B cell (primary cell): ENCODE measurements around the gene PARD3.

ENCODE experiments used
- EZH2 ChIP-seq: IDR thresholded peaks from 2 replicates; pipeline ENCODE4 v1.6.1; 2012; ENCODE audit warnings: borderline replicate concordance, low read depth, mild to moderate bottlenecking, moderate library complexity, low read length; ENCODE audit not compliant: insufficient read depth, poor library complexity, severe bottlenecking
- TF ChIP-seq, protein P1 (sequence below): fragments of 200-600 bp; IDR thresholded peaks from one replicate; pipeline ENCODE4 v1.8.0; 2022; ENCODE audit warnings: antibody characterized with exemption, mild to moderate bottlenecking

DNA sequence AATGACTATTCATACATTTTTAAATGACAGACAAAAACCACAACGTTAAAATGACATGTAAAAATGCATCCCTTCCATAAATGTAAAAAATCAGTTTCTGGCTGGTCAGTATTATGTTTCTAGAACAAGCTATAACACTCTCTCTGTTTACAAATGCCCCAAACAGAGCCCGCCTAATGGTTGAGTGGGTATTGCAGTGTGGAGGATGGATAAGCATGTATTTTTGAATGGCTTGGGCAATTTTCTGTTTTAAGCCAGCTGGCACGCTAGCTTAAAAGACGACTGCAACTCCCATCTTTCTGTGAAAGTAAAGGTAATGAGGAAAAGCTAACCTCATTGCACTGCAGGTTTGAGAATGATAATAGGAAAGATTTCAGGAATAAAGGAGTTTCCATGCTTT, 430.7 kb downstream of the PARD3 start:
- TF ChIP-seq EZH2, result no peak
- TF ChIP-seq, protein P1, sequence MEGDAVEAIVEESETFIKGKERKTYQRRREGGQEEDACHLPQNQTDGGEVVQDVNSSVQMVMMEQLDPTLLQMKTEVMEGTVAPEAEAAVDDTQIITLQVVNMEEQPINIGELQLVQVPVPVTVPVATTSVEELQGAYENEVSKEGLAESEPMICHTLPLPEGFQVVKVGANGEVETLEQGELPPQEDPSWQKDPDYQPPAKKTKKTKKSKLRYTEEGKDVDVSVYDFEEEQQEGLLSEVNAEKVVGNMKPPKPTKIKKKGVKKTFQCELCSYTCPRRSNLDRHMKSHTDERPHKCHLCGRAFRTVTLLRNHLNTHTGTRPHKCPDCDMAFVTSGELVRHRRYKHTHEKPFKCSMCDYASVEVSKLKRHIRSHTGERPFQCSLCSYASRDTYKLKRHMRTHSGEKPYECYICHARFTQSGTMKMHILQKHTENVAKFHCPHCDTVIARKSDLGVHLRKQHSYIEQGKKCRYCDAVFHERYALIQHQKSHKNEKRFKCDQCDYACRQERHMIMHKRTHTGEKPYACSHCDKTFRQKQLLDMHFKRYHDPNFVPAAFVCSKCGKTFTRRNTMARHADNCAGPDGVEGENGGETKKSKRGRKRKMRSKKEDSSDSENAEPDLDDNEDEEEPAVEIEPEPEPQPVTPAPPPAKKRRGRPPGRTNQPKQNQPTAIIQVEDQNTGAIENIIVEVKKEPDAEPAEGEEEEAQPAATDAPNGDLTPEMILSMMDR, result no peak
